Lung (tissue), 12 donors: Measurements from ENCODE around the gene KNCN. TPM values are rescaled to one million over a fixed set of nuclear protein-coding genes. Genes with fewer than 3 reads are reported as not detected.

Source experiments
- ATAC-seq: fragments of 200-7000 bp; cut with Tn5 transposase; one replicate; pipeline ENCODE4 v1.9.1; 2020; ENCODE audit warnings: moderate number of reproducible peaks; ENCODE audit not compliant: insufficient read depth, low FRiP score
- DNase-seq, 3 donors: peaks; one replicate each; pipeline ENCODE4 v3.0.0-alpha.2; 2013 to 2017
- H3K27ac ChIP-seq, 2 donors: one replicate each; pipeline ENCODE4 v1.5.1; 2013; ENCODE audit warnings: mild to moderate bottlenecking in 2 of 2, moderate library complexity in 2 of 2, control low read depth in 1 of 2, inconsistent platforms in 1 of 2, low read depth in 1 of 2, low read length in 1 of 2
- H3K27me3 ChIP-seq, 3 donors: one replicate each; pipeline ENCODE4 v1.5.1; 2013; ENCODE audit warnings: low read length in 2 of 3; ENCODE audit not compliant: control insufficient read depth in 3 of 3, insufficient read depth in 3 of 3
- H3K36me3 ChIP-seq, 4 donors: one replicate each; pipeline ENCODE4 v1.5.1; 2013; ENCODE audit warnings: low read length in 4 of 4, mild to moderate bottlenecking in 1 of 4, moderate library complexity in 1 of 4; ENCODE audit not compliant: control insufficient read depth in 4 of 4, insufficient read depth in 4 of 4
- H3K4me1 ChIP-seq, 5 donors: one replicate each; pipeline ENCODE4 v1.5.1; 2013; ENCODE audit warnings: low read length in 5 of 5, mild to moderate bottlenecking in 2 of 5, moderate library complexity in 1 of 5; ENCODE audit not compliant: control insufficient read depth in 5 of 5, insufficient read depth in 5 of 5
- H3K4me3 ChIP-seq: one replicate; pipeline ENCODE4 v1.5.1; 2013; ENCODE audit warnings: mild to moderate bottlenecking, control low read depth, moderate library complexity
- H3K9ac ChIP-seq, 2 donors: one replicate each; pipeline ENCODE4 v1.5.1; 2013; ENCODE audit warnings: low read length in 2 of 2, control low read depth in 1 of 2; ENCODE audit not compliant: insufficient read depth in 1 of 2
- H3K9me3 ChIP-seq, 4 donors: one replicate each; pipeline ENCODE4 v1.5.1; 2013; ENCODE audit warnings: low read length in 3 of 4, mild to moderate bottlenecking in 1 of 4, moderate library complexity in 1 of 4; ENCODE audit not compliant: control insufficient read depth in 4 of 4, insufficient read depth in 3 of 4
- WGBS, 2 donors: extraction: QIAGEN DNeasy Blood & Tissue Kit; methylation state at CpG; one replicate each; pipeline ENCODE4 v1.1.7; 2013; 5-methylcytosine and 5-hydroxymethylcytosine counted together
- polyA plus RNA-seq, 2 donors: library from polyadenylated mRNA; stranded (reverse); fragments of 200-250 nt; gene quantifications; one replicate each; pipeline ENCODE4 v1.2.1, GENCODE V29; 2013
- total RNA-seq, 2 donors: library from RNA; depleted of rRNA in 1 of 2; stranded (reverse); fragments of >200 nt in 1 of 2; gene quantifications; one replicate each; pipeline ENCODE4 v1.2.1, GENCODE V29; 2014 to 2021
- TF ChIP-seq, protein P1 (sequence below): IDR thresholded peaks from 2 replicates; pipeline ENCODE4 v1.5.1; 2012; ENCODE audit warnings: mild to moderate bottlenecking; ENCODE audit errors: control extremely low read depth, extremely low read depth
- donor health status: control.
- donor health status: control.
- donor health status: Bipolar disorder and iron deficiency.
- donor health status: healthy.
- donor health status: DM: yes; HTN: yes; CAD: no.

Gene KNCN
- total and polyA plus RNA-seq, 4 donors = 0.01 to 0.09 TPM; not detected in 2

DNA sequence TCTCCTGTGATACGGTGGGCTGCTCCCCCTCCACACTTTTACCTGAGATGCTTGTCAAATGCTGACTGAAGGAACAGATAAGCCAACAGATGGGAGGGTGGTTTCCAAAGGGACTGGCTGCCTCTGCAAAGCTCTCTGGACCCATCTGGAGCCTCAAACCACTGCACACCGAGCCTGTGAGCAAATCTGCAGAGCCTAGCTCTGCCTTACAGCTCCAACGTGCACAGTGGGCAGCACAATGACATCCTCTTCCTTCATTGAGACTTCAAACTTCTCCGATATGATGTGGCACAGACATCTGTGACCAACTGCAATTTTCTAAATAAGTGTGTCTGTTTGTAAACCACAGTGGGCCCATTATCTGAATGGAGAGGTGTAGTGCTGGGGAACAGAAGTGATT, 26.2 kb upstream of the KNCN start:
- Histone ChIP-seq H3K9me3 (no peaks in the 10 kb centered on the region), H3K36me3 (peaks cover 1 to 22% (median 10%) of the 10 kb centered on the region in 4 donors), H3K4me1 (no peaks in the 10 kb centered on the region), H3K4me3 (no peak overlapping the region), H3K9ac (no peak overlapping the region), H3K27ac (no peak overlapping the region), H3K27me3 (no peaks in the 10 kb centered on the region)
- WGBS, 2 donors = 85 to 86% methylated on average over 4 of the region's 4 CpGs
- ATAC-seq (no peak), DNase-seq (no peak)
- TF ChIP-seq, protein P1, sequence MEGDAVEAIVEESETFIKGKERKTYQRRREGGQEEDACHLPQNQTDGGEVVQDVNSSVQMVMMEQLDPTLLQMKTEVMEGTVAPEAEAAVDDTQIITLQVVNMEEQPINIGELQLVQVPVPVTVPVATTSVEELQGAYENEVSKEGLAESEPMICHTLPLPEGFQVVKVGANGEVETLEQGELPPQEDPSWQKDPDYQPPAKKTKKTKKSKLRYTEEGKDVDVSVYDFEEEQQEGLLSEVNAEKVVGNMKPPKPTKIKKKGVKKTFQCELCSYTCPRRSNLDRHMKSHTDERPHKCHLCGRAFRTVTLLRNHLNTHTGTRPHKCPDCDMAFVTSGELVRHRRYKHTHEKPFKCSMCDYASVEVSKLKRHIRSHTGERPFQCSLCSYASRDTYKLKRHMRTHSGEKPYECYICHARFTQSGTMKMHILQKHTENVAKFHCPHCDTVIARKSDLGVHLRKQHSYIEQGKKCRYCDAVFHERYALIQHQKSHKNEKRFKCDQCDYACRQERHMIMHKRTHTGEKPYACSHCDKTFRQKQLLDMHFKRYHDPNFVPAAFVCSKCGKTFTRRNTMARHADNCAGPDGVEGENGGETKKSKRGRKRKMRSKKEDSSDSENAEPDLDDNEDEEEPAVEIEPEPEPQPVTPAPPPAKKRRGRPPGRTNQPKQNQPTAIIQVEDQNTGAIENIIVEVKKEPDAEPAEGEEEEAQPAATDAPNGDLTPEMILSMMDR = no peak

DNA sequence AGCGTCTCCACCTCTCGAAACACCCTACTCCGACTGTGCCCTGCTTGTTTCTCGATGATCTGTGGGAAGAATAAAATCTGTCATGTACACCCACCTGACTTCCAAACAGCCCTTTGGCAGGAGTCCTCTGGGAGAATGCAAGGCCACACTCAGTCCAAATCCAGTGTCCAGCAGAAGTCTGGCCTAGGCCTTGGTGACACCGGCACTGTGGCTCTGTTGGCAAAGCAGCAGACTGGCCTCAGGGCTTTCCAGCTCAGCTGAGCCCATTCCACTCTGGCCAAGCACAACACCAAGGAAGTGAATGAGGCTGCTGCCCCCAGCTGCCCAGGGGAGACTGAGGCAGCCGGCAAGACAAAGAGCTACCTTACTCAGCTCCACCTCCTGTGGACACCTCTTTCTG, 25.1 kb upstream of the KNCN start:
- ATAC-seq (no peak), DNase-seq (no peak)
- peaks cover 0 to 13% (median 8%) of the 10 kb centered on the region in 4 donors for H3K36me3 ChIP-seq
- H3K4me3 ChIP-seq = no peak overlapping the region
- 79 to 90% methylated on average over 6 of the region's 6 CpGs for WGBS, 2 donors
- H3K9me3 ChIP-seq = no peaks in the 10 kb centered on the region
- no peak overlapping the region for H3K9ac ChIP-seq
- TF ChIP-seq, protein P1 = no peak
- no peaks in the 10 kb centered on the region for H3K27me3 ChIP-seq
- no peak overlapping the region for H3K27ac ChIP-seq
- H3K4me1 ChIP-seq = no peaks in the 10 kb centered on the region

DNA sequence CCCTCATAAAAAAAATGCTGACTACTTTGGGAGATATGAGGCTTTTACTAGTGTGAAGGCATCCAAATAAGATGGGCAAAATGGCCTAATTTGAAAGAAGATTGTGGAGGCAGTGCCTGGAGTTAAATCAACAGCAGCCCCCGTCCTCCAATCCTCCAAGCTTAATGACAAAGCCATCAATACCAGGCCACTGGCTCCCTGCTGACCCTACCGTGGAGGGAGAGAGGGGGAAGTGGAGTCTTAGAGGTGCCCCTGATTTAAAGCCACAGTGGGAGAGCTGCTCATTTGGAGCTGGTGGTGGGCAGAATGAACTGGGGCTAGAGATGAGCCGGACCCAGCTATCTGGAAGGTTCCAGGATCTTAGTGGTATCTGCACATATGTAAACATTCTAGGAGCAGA, 24.3 kb upstream of the KNCN start:
- no peak for ATAC-seq
- no peak overlapping the region for H3K27ac ChIP-seq
- H3K9me3 ChIP-seq = no peaks in the 10 kb centered on the region
- no peaks in the 10 kb centered on the region for H3K27me3 ChIP-seq
- H3K4me3 ChIP-seq = no peak overlapping the region
- 85 to 89% methylated on average over 3 of the region's 3 CpGs for WGBS, 2 donors
- H3K4me1 ChIP-seq = no peaks in the 10 kb centered on the region
- no peak for DNase-seq
- TF ChIP-seq, protein P1 = no peak
- H3K9ac ChIP-seq = no peak overlapping the region
- peaks cover 0 to 13% (median 8%) of the 10 kb centered on the region in 4 donors for H3K36me3 ChIP-seq

DNA sequence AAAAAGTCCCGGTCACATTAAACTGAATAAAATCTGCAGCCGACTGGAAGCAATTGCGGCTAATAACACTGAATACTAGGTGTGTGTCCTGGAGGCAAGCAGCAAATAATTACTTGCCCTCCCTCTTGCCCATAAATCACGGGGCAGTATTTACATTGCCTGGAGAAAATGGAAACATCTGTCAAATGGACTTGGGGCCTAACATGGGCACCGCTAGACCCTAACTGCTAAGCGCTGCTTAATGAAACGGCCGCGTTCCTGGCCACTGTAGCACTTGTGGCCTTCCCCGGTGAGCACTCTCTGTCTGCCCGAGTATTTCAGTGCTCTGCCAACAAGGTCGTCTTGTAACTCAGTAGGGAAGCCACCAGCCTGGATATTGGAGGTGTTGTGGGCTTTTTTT, 23.9 kb upstream of the KNCN start:
- ATAC-seq (no peak), DNase-seq (no peak)
- TF ChIP-seq, protein P1 = no peak
- Histone ChIP-seq H3K36me3 (peaks cover 0 to 16% (median 6%) of the 10 kb centered on the region in 4 donors), H3K27me3 (no peaks in the 10 kb centered on the region), H3K4me1 (peaks cover 0 to under 1% (median 0%) of the 10 kb centered on the region in 5 donors), H3K4me3 (no peak overlapping the region), H3K9me3 (no peaks in the 10 kb centered on the region), H3K27ac (no peak overlapping the region), H3K9ac (no peak overlapping the region)
- WGBS, 2 donors = 86% methylated on average over 12 of the region's 12 CpGs
